ENCODE data around the gene ABCA3.

- TF ChIP-seq CTCF (IDR thresholded peaks at IDR 0.05) (no peak), POLR2AphosphoS5 (IDR thresholded peaks at IDR 0.05) (no peak), POLR2A (IDR thresholded peaks at IDR 0.05) (no peak), EP300 (IDR thresholded peaks at IDR 0.05) (no peak)
These were observed 25.1 kb upstream of the ABCA3 start for GRCh38 chr16:2365397-2366294.

All from upper lobe of left lung (tissue), 4 donors.